ENCODE measurements around the gene SBNO2. TPM values are rescaled to one million over a fixed set of nuclear protein-coding genes. Genes with fewer than 3 reads are reported as not detected.
A peak's percentile ranks its signal among the peaks of the same experiment; 100 is the strongest.

The SBNO2 gene
- total and polyA plus RNA-seq, 9 of the 15 experiments (the other 6 are each of a cell fraction or from before 2014, with no cell fraction given) = 0.01 to 46.2 (median 6.7) TPM

DNA sequence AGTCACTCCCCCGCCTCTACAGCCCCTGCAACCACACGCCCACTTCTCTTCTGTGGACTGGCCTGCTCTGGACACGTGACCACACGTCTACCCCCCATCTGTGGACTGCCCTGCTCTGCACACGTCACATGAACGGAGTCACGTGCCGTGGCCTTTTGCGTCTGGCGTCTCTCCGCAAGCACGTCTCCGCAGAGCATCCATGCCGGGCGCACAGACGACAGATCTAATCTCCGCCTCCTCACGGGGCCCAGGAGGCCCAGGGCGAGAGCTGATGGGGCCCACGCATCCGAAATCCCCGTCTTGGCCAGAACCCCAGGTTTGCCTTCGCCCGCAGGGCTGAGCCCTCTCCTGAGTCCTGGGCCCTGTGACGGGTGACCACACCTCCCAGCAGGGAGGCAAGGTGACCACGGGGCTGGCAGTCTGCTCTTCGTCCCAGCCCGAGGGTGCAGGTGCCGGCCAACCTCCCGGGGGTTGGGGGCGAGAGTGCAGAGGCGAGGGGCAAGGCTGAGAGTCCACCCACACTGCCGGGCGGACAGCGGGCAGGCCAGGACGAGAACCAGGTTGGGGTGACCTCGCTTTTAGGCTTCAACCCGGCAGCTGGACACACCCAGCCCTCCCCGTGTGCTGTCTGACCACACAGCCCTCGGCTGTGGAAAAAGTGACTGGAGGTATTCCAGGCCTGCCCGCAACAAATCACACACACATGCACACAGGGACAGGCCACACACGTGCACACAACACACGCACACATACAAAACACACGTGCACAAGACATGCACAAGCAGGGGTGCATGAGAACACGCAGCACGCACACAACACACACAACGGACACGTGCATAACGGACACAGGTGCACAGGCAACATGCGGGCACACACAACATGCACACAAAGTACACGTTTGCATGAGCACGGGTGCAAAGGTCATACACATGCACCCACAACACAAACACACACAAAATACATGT is 3.9 kb downstream of the SBNO2 start (continued):
- TF ChIP-seq EP400 (IDR thresholded peaks at IDR 0.05) (no peak), MCM5 (IDR thresholded peaks at IDR 0.05; ENCODE audit: low read depth) (no peak), TBL1XR1 (IDR thresholded peaks at IDR 0.05; ENCODE audit: low read length in 2 of 2) (no peak), ZBTB1 (CRISPR knock-in tag; IDR thresholded peaks at IDR 0.05; ENCODE audit: borderline replicate concordance, low read depth) (no peak), POLR2G (IDR thresholded peaks at IDR 0.05; ENCODE audit: low read depth, low read length) (peak; percentile 53), ELF4 (CRISPR knock-in tag; IDR thresholded peaks at IDR 0.05) (no peak), ZNF77 (CRISPR knock-in tag; IDR thresholded peaks at IDR 0.05) (no peak), ZNF165 (CRISPR knock-in tag; IDR thresholded peaks at IDR 0.05; ENCODE audit: borderline replicate concordance) (no peak), KHSRP (IDR thresholded peaks at IDR 0.05) (no peak), ZNF347 (CRISPR knock-in tag; IDR thresholded peaks at IDR 0.05; ENCODE audit: low read depth) (no peak), DMBX1 (CRISPR knock-in tag; IDR thresholded peaks at IDR 0.05; ENCODE audit: borderline replicate concordance) (no peak), CBFB (CRISPR knock-in tag; IDR thresholded peaks at IDR 0.05) (no peak), ZNF584 (CRISPR knock-in tag; IDR thresholded peaks at IDR 0.05; ENCODE audit: low read depth) (no peak), ZBTB8A (IDR thresholded peaks at IDR 0.05; ENCODE audit: partially characterized antibody) (no peak)
- TF ChIP-seq, protein P1, sequence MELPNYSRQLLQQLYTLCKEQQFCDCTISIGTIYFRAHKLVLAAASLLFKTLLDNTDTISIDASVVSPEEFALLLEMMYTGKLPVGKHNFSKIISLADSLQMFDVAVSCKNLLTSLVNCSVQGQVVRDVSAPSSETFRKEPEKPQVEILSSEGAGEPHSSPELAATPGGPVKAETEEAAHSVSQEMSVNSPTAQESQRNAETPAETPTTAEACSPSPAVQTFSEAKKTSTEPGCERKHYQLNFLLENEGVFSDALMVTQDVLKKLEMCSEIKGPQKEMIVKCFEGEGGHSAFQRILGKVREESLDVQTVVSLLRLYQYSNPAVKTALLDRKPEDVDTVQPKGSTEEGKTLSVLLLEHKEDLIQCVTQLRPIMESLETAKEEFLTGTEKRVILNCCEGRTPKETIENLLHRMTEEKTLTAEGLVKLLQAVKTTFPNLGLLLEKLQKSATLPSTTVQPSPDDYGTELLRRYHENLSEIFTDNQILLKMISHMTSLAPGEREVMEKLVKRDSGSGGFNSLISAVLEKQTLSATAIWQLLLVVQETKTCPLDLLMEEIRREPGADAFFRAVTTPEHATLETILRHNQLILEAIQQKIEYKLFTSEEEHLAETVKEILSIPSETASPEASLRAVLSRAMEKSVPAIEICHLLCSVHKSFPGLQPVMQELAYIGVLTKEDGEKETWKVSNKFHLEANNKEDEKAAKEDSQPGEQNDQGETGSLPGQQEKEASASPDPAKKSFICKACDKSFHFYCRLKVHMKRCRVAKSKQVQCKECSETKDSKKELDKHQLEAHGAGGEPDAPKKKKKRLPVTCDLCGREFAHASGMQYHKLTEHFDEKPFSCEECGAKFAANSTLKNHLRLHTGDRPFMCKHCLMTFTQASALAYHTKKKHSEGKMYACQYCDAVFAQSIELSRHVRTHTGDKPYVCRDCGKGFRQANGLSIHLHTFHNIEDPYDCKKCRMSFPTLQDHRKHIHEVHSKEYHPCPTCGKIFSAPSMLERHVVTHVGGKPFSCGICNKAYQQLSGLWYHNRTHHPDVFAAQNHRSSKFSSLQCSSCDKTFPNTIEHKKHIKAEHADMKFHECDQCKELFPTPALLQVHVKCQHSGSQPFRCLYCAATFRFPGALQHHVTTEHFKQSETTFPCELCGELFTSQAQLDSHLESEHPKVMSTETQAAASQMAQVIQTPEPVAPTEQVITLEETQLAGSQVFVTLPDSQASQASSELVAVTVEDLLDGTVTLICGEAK (IDR thresholded peaks at IDR 0.05) = no peak
- TF ChIP-seq, protein P1 (CRISPR knock-in tag; IDR thresholded peaks at IDR 0.05) = no peak
- TF ChIP-seq, protein P2, sequence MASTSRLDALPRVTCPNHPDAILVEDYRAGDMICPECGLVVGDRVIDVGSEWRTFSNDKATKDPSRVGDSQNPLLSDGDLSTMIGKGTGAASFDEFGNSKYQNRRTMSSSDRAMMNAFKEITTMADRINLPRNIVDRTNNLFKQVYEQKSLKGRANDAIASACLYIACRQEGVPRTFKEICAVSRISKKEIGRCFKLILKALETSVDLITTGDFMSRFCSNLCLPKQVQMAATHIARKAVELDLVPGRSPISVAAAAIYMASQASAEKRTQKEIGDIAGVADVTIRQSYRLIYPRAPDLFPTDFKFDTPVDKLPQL (IDR thresholded peaks at IDR 0.05; ENCODE audit: extremely low read depth, insufficient read length) = no peak
